Measurements from ENCODE around the gene AATF. TPM values are rescaled to one million over a fixed set of nuclear protein-coding genes. Genes with fewer than 3 reads are reported as not detected.

The AATF gene
- total RNA-seq, 4 donors from 2014 or later: 26.5 to 36.2 (median 30.1) TPM

GRCh38 chr17:36983618-36984017, 34.9 kb downstream of the AATF start:
- no peak for DNase-seq (ENCODE audit: low spot score in 2 of 2)
- Histone ChIP-seq H3K27ac (no peak overlapping the region), H3K36me3 (peaks cover 0 to 39% (median 5%) of the 10 kb centered on the region in 3 donors), H3K4me3 (no peak overlapping the region), H3K27me3 (no peaks in the 10 kb centered on the region), H3K9me3 (no peaks in the 10 kb centered on the region), H3K4me1 (peaks cover 0 to 22% (median 8%) of the 10 kb centered on the region in 4 donors)
- TF ChIP-seq EP300 (IDR thresholded peaks at IDR 0.05) (no peak), POLR2A (IDR thresholded peaks at IDR 0.05) (no peak)
- TF ChIP-seq, protein P1, sequence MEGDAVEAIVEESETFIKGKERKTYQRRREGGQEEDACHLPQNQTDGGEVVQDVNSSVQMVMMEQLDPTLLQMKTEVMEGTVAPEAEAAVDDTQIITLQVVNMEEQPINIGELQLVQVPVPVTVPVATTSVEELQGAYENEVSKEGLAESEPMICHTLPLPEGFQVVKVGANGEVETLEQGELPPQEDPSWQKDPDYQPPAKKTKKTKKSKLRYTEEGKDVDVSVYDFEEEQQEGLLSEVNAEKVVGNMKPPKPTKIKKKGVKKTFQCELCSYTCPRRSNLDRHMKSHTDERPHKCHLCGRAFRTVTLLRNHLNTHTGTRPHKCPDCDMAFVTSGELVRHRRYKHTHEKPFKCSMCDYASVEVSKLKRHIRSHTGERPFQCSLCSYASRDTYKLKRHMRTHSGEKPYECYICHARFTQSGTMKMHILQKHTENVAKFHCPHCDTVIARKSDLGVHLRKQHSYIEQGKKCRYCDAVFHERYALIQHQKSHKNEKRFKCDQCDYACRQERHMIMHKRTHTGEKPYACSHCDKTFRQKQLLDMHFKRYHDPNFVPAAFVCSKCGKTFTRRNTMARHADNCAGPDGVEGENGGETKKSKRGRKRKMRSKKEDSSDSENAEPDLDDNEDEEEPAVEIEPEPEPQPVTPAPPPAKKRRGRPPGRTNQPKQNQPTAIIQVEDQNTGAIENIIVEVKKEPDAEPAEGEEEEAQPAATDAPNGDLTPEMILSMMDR (IDR thresholded peaks at IDR 0.05): no peak

DNA sequence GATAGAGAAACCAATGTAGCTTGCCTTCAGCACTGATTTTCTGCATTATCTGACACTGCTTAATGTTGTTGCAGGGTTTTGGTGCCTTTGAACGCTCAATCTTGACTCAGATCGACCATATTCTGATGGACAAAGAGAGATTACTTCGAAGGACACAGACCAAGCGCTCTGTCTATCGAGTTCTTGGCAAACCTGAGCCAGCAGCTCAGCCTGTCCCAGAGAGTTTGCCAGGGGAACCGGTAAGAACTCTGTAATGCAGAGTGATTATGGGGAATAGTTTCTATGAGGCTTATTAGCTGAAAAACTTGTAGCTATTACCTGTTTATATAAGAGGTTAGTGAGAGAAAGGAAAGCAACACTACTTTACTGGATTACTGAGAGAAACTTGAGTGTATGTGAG, 40.4 kb downstream of the AATF start:
- Histone ChIP-seq H3K36me3 (peaks cover 0 to 87% (median 12%) of the 10 kb centered on the region in 3 donors), H3K27me3 (no peaks in the 10 kb centered on the region), H3K27ac (no peak overlapping the region), H3K4me3 (no peak overlapping the region), H3K4me1 (no peaks in the 10 kb centered on the region), H3K9me3 (no peaks in the 10 kb centered on the region)
- no peak for DNase-seq (ENCODE audit: low spot score in 2 of 2)
- 93% methylated on average over 6 of the region's 6 CpGs for WGBS, 2 donors
- no peak for TF ChIP-seq POLR2A (IDR thresholded peaks at IDR 0.05)
- TF ChIP-seq, protein P1 (IDR thresholded peaks at IDR 0.05): no peak
- no peak for TF ChIP-seq EP300 (IDR thresholded peaks at IDR 0.05)

DNA sequence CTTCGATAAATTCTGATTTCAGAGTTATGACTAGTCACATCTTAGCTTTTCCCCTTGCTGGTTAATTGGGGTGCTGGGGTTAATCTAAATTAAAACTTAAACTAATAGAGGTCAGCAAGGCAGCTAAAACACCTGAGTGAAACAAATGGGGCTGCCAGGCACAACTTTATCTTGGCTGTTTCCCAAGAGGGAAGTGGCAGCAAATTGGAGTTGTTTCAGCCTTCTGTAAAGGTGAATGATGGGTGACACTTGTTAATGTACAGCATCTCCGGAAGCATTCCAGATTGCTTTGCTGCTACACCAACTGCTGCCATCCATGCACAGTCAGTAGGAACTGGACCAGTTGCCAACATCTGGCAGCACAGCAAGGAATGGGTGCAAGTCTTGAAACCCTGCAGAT, 43.9 kb downstream of the AATF start:
- WGBS, 2 donors: 91 to 93% methylated on average over 2 of the region's 2 CpGs
- Histone ChIP-seq H3K36me3 (peaks cover 0 to 92% (median 26%) of the 10 kb centered on the region in 3 donors), H3K9me3 (no peaks in the 10 kb centered on the region), H3K4me3 (no peak overlapping the region), H3K27me3 (no peaks in the 10 kb centered on the region), H3K4me1 (no peaks in the 10 kb centered on the region), H3K27ac (no peak overlapping the region)
- TF ChIP-seq, protein P1 (IDR thresholded peaks at IDR 0.05): no peak
- DNase-seq (ENCODE audit: low spot score in 2 of 2): no peak

- H3K27me3 ChIP-seq: no peaks in the 10 kb centered on the region
- no peaks in the 10 kb centered on the region for H3K9me3 ChIP-seq
- no peaks in the 10 kb centered on the region for H3K4me1 ChIP-seq
- TF ChIP-seq POLR2A (IDR thresholded peaks at IDR 0.05) (no peak), EP300 (IDR thresholded peaks at IDR 0.05) (no peak)
- TF ChIP-seq, protein P1 (IDR thresholded peaks at IDR 0.05): no peak
- H3K36me3 ChIP-seq: peaks cover 0 to 92% (median 25%) of the 10 kb centered on the region in 3 donors
- no peak for DNase-seq (ENCODE audit: low spot score in 2 of 2)
- H3K4me3 ChIP-seq: no peak overlapping the region
- H3K27ac ChIP-seq: no peak overlapping the region
These were observed 44.5 kb downstream of the AATF start for GRCh38 chr17:36993227-36993626.

DNA sequence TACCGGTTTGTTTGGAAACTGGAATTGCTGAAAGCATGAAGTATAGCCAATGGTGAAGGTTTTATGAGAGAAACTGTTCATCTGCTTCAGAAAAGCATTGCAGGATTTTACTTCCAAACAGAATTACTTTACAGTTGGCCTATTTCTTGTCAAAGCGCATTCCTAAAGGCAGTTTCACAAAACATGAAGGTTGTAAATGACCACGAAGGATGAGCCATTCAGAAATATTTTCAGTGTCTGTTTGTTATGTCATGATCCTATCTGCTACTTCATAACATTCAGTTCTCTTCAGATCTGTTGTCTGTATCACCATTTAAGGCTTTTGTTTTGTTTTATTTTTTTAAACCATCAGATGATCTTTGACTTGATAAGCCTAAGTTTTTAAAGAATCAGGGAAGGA, 45.7 kb downstream of the AATF start:
- 72 to 81% methylated on average over 3 of the region's 3 CpGs for WGBS, 2 donors
- no peak for DNase-seq (ENCODE audit: low spot score in 2 of 2)
- Histone ChIP-seq H3K9me3 (no peaks in the 10 kb centered on the region), H3K4me1 (no peaks in the 10 kb centered on the region), H3K27ac (no peak overlapping the region), H3K27me3 (no peaks in the 10 kb centered on the region), H3K36me3 (peaks cover 0 to 87% (median 14%) of the 10 kb centered on the region in 3 donors), H3K4me3 (no peak overlapping the region)
- TF ChIP-seq, protein P1 (IDR thresholded peaks at IDR 0.05): no peak
- TF ChIP-seq EP300 (IDR thresholded peaks at IDR 0.05): no peak
- no peak for TF ChIP-seq POLR2A (IDR thresholded peaks at IDR 0.05)

All from tibial nerve (tissue), 4 donors.